H9 (cell line): ENCODE results near the gene PHF20. TPM values are rescaled to one million over a fixed set of nuclear protein-coding genes. Genes with fewer than 3 reads are reported as not detected.

Experiments used
- DNase-seq: peaks from one replicate; pipeline ENCODE4 v3.0.0-alpha.2; 2017
- H2AFZ ChIP-seq: one replicate; pipeline ENCODE4 v1.6.1; 2013; ENCODE audit warnings: mild to moderate bottlenecking, low read length, control low read depth, moderate library complexity
- H2AK5ac ChIP-seq: 2 replicates; pipeline ENCODE4 v1.6.1; 2013; ENCODE audit warnings: low read length, control low read depth, mixed read lengths; ENCODE audit not compliant: insufficient read length
- H2BK120ac ChIP-seq: one replicate; pipeline ENCODE4 v1.6.1; 2013; ENCODE audit warnings: low read depth, mild to moderate bottlenecking, low read length, control low read depth, inconsistent platforms; ENCODE audit not compliant: poor library complexity, severe bottlenecking
- H2BK12ac ChIP-seq: 2 replicates; pipeline ENCODE4 v1.6.1; 2013; ENCODE audit warnings: low read length, control low read depth, mixed read lengths, low read depth; ENCODE audit not compliant: insufficient read length
- H2BK15ac ChIP-seq: 2 replicates; pipeline ENCODE4 v1.6.1; 2013; ENCODE audit warnings: low read depth, low read length, control low read depth
- H2BK20ac ChIP-seq: one replicate; pipeline ENCODE4 v1.6.1; 2013; ENCODE audit warnings: low read depth, mild to moderate bottlenecking, low read length, control low read depth, inconsistent platforms; ENCODE audit not compliant: poor library complexity, severe bottlenecking
- H2BK5ac ChIP-seq: 2 replicates; pipeline ENCODE4 v1.6.1; 2013; ENCODE audit warnings: low read length, control low read depth, mixed read lengths; ENCODE audit not compliant: insufficient read length
- H3K14ac ChIP-seq: 2 replicates; pipeline ENCODE4 v1.6.1; 2013; ENCODE audit warnings: low read length, control low read depth; ENCODE audit not compliant: insufficient read depth
- H3K18ac ChIP-seq: 2 replicates; pipeline ENCODE4 v1.6.1; 2013; ENCODE audit warnings: low read depth, mild to moderate bottlenecking, mixed read lengths, low read length, control low read depth; ENCODE audit not compliant: insufficient read length
- H3K23ac ChIP-seq: 2 replicates; pipeline ENCODE4 v1.6.1; 2013; ENCODE audit warnings: low read length, control low read depth, mixed read lengths, low read depth; ENCODE audit not compliant: insufficient read length
- H3K23me2 ChIP-seq: 2 replicates; pipeline ENCODE4 v1.6.1; 2013; ENCODE audit warnings: low read depth, mild to moderate bottlenecking, mixed read lengths, low read length, control low read depth; ENCODE audit not compliant: insufficient read length, poor library complexity, severe bottlenecking
- H3K27ac ChIP-seq: 2 replicates; pipeline ENCODE4 v1.5.1; 2013; ENCODE audit warnings: low read length, control low read depth, mixed read lengths, low read depth; ENCODE audit not compliant: insufficient read length
- H3K27me3 ChIP-seq: 2 replicates; pipeline ENCODE4 v1.6.1; 2013; ENCODE audit warnings: low read length, control low read depth, inconsistent platforms; ENCODE audit not compliant: insufficient read depth
- H3K4ac ChIP-seq: 2 replicates; pipeline ENCODE4 v1.6.1; 2013; ENCODE audit warnings: low read depth, mild to moderate bottlenecking, control low read depth, inconsistent platforms, low read length, moderate library complexity
- H3K4me1 ChIP-seq: 2 replicates; pipeline ENCODE4 v1.6.1; 2013; ENCODE audit warnings: low read length, control low read depth, inconsistent platforms; ENCODE audit not compliant: insufficient read depth
- H3K4me2 ChIP-seq: 2 replicates; pipeline ENCODE4 v1.6.1; 2013; ENCODE audit warnings: low read length, control low read depth, mixed read lengths; ENCODE audit not compliant: insufficient read length, insufficient read depth
- H3K56ac ChIP-seq: 2 replicates; pipeline ENCODE4 v1.6.1; 2013; ENCODE audit warnings: low read depth, mild to moderate bottlenecking, mixed read lengths, low read length, control low read depth; ENCODE audit not compliant: insufficient read length
- H3K79me1 ChIP-seq: 2 replicates; pipeline ENCODE4 v1.6.1; 2013; ENCODE audit warnings: low read depth, mild to moderate bottlenecking, moderate library complexity, low read length, control low read depth, inconsistent platforms; ENCODE audit not compliant: insufficient read depth, poor library complexity, severe bottlenecking
- H3K79me2 ChIP-seq: 2 replicates; pipeline ENCODE4 v1.6.1; 2013; ENCODE audit warnings: low read length, control low read depth, inconsistent platforms; ENCODE audit not compliant: insufficient read depth
- H3K9ac ChIP-seq: 2 replicates; pipeline ENCODE4 v1.6.1; 2013; ENCODE audit warnings: low read length, control low read depth, mixed read lengths; ENCODE audit not compliant: insufficient read length; ENCODE audit errors: extremely low read depth
- H3K9me3 ChIP-seq: one replicate; pipeline ENCODE4 v1.6.1; 2013; ENCODE audit warnings: low read depth, low read length, inconsistent platforms; ENCODE audit not compliant: control insufficient read depth
- H3T11ph ChIP-seq: one replicate; pipeline ENCODE4 v1.6.1; 2013; ENCODE audit warnings: mild to moderate bottlenecking, low read length, control low read depth, inconsistent platforms
- H4K20me1 ChIP-seq: one replicate; pipeline ENCODE4 v1.6.1; 2013; ENCODE audit not compliant: control insufficient read depth, insufficient read length, insufficient read depth
- H4K5ac ChIP-seq: 2 replicates; pipeline ENCODE4 v1.6.1; 2013; ENCODE audit warnings: low read depth, mild to moderate bottlenecking, mixed read lengths, low read length, control low read depth; ENCODE audit not compliant: insufficient read length
- H4K8ac ChIP-seq: replicated peaks from 2 replicates; pipeline ENCODE4 v1.6.1; 2013; ENCODE audit warnings: low read length, control low read depth, mixed read lengths, low read depth; ENCODE audit not compliant: insufficient read length
- H4K91ac ChIP-seq: 2 replicates; pipeline ENCODE4 v1.6.1; 2013; ENCODE audit warnings: low read depth, mild to moderate bottlenecking, moderate library complexity, mixed read lengths, low read length, control low read depth; ENCODE audit not compliant: insufficient read length
- H3K27ac Mint-ChIP-seq, 3 experiments: 2 replicates in 2 of 3; 3 replicates in 1 of 3; pipeline ENCODE4 v1.8.0; 2020 to 2021; ENCODE audit warnings: mixed read lengths in 3 of 3, mild to moderate bottlenecking in 1 of 3, moderate library complexity in 1 of 3
- H3K27me3 Mint-ChIP-seq: 2 replicates; pipeline ENCODE4 v1.8.0; 2021; ENCODE audit warnings: low read depth, mild to moderate bottlenecking, moderate library complexity, mixed read lengths
- H3K36me3 Mint-ChIP-seq, 3 experiments: 2 replicates in 2 of 3; 3 replicates in 1 of 3; pipeline ENCODE4 v1.8.0; 2020 to 2021; ENCODE audit warnings: low read depth in 3 of 3, mixed read lengths in 3 of 3; ENCODE audit not compliant: insufficient read depth in 1 of 3
- H3K4me1 Mint-ChIP-seq, 2 experiments: 2 replicates each; pipeline ENCODE4 v1.8.0; 2020; ENCODE audit warnings: mixed read lengths in 2 of 2
- H3K4me3 Mint-ChIP-seq, 2 experiments: 2 replicates in 1 of 2; 3 replicates in 1 of 2; pipeline ENCODE4 v1.8.0; 2020 to 2021; ENCODE audit warnings: mild to moderate bottlenecking in 2 of 2, mixed read lengths in 2 of 2, moderate library complexity in 1 of 2
- H3K9me3 Mint-ChIP-seq, 2 experiments: 2 replicates in 1 of 2; 3 replicates in 1 of 2; pipeline ENCODE4 v1.8.0; 2020; ENCODE audit warnings: mild to moderate bottlenecking in 2 of 2, mixed read lengths in 2 of 2, moderate library complexity in 1 of 2
- WGBS: extraction: QIAGEN DNeasy Blood & Tissue Kit; methylation state at CpG from one replicate; pipeline ENCODE4 v1.1.7; 2013; ENCODE audit warnings: missing lambda C conversion rate, low lambda C conversion rate, mixed read lengths; ENCODE audit not compliant: insufficient read length; ENCODE audit errors: extremely low coverage; 5-methylcytosine and 5-hydroxymethylcytosine counted together
- total RNA-seq: library from RNA; stranded (reverse); gene quantifications from 2 replicates; pipeline ENCODE4 v1.2.1, GENCODE V29; 2021
- TF ChIP-seq, protein P1 (sequence below): fragments of 200-600 bp; sonication (generic); conservative IDR thresholded peaks from 3 replicates; pipeline ENCODE4 v1.8.0; 2021; ENCODE audit warnings: antibody characterized with exemption, mild to moderate bottlenecking

The PHF20 gene
- total RNA-seq, 1 experiment from 2014 or later = 50.3 TPM

GRCh38 chr20:35909796-35910195 is 138.0 kb downstream of the PHF20 start:
- no peaks in the 10 kb centered on the region for H4K20me1 ChIP-seq
- H3K27ac Mint-ChIP-seq = peak overlapping the region in 1 of 3 experiments; percentile 59; a peak in 2 of 7 replicates
- no peaks in the 10 kb centered on the region for H3K79me2 ChIP-seq
- no peak overlapping the region for H3K4me3 Mint-ChIP-seq
- H3K4me1 Mint-ChIP-seq = peaks cover 20 to 34% of the 10 kb centered on the region in 2 experiments
- H3K27me3 ChIP-seq = no peaks in the 10 kb centered on the region
- H4K5ac ChIP-seq = no peak overlapping the region
- peaks cover 12 to 50% (median 43%) of the 10 kb centered on the region in 3 experiments for H3K36me3 Mint-ChIP-seq
- H3T11ph ChIP-seq = no peak overlapping the region
- peaks cover 11% of the 10 kb centered on the region for H3K4me1 ChIP-seq
- H3K56ac ChIP-seq = no peak overlapping the region
- H3K4me2 ChIP-seq = no peak overlapping the region
- H2AFZ ChIP-seq = no peak overlapping the region
- no peak overlapping the region for H4K91ac ChIP-seq
- H2AK5ac ChIP-seq = no peak overlapping the region
- H3K9ac ChIP-seq = no peak overlapping the region
- H3K23ac ChIP-seq = no peak overlapping the region
- H2BK15ac ChIP-seq = no peak overlapping the region
- no peak overlapping the region for H2BK12ac ChIP-seq
- H2BK5ac ChIP-seq = no peak overlapping the region
- no peak for DNase-seq
- WGBS = no CpG with 5 or more reads among the region's 1 CpG
- no peak overlapping the region for H3K27ac ChIP-seq
- H2BK120ac ChIP-seq = no peak overlapping the region
- H3K4ac ChIP-seq = no peak overlapping the region
- H4K8ac ChIP-seq = no peak overlapping the region
- TF ChIP-seq, protein P1, sequence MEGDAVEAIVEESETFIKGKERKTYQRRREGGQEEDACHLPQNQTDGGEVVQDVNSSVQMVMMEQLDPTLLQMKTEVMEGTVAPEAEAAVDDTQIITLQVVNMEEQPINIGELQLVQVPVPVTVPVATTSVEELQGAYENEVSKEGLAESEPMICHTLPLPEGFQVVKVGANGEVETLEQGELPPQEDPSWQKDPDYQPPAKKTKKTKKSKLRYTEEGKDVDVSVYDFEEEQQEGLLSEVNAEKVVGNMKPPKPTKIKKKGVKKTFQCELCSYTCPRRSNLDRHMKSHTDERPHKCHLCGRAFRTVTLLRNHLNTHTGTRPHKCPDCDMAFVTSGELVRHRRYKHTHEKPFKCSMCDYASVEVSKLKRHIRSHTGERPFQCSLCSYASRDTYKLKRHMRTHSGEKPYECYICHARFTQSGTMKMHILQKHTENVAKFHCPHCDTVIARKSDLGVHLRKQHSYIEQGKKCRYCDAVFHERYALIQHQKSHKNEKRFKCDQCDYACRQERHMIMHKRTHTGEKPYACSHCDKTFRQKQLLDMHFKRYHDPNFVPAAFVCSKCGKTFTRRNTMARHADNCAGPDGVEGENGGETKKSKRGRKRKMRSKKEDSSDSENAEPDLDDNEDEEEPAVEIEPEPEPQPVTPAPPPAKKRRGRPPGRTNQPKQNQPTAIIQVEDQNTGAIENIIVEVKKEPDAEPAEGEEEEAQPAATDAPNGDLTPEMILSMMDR = no peak
- H3K27me3 Mint-ChIP-seq = no peaks in the 10 kb centered on the region
- no peak overlapping the region for H3K18ac ChIP-seq
- no peaks in the 10 kb centered on the region for H3K23me2 ChIP-seq
- H3K79me1 ChIP-seq = no peaks in the 10 kb centered on the region
- H3K14ac ChIP-seq = no peak overlapping the region
- no peaks in the 10 kb centered on the region for H3K9me3 ChIP-seq
- H3K9me3 Mint-ChIP-seq = no peaks in the 10 kb centered on the region
- no peak overlapping the region for H2BK20ac ChIP-seq
